C4-2B (cell line): ENCODE data around the gene CDKAL1.

ENCODE experiments used
- H3K27ac ChIP-seq: fragments of 450-650 bp; 2 replicates; pipeline ENCODE4 v1.5.1; 2017
- ZFX ChIP-seq: fragments of 450-650 bp; IDR thresholded peaks from 2 replicates; pipeline ENCODE4 v1.6.1; 2017
- TF ChIP-seq, protein P1 (sequence below): fragments of 450-650 bp; conservative IDR thresholded peaks from 2 replicates; pipeline ENCODE4 v1.5.1; 2017; ENCODE audit warnings: mild to moderate bottlenecking

Gene CDKAL1

DNA sequence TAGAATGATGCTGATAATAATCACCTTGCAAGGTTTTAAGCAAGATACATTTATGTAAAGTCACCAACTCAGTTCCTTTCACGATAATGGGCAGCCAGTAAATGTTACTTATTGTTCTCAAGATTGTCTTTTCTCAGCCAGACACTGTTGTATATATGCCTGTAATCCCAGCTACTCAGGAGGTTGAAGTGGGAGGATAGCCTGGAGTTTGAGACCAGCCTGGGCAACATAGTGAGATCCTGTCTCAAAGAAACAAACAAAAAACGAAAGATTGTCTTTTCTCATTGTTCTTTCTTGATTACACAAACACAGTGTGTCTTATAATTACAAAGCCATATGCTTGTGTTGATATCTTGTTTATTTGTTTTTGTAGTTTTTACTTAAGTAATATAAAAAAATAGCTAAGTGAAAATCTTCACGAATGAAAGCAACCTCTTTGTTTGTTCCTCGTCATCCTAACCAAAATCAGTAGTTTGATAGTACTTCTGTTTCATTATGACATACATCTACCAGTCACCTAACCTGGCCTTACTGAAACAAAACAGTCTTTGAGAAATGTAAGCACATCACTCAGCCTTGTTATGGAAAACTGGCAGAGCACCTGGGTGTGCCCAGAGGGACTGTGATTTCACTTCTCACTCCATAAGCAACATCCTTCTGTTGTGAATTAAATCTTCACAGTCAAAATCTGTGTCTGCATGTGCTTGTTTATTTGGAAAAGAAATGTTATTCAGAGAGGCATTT is 623.1 kb downstream of the CDKAL1 start:
- TF ChIP-seq, protein P1, sequence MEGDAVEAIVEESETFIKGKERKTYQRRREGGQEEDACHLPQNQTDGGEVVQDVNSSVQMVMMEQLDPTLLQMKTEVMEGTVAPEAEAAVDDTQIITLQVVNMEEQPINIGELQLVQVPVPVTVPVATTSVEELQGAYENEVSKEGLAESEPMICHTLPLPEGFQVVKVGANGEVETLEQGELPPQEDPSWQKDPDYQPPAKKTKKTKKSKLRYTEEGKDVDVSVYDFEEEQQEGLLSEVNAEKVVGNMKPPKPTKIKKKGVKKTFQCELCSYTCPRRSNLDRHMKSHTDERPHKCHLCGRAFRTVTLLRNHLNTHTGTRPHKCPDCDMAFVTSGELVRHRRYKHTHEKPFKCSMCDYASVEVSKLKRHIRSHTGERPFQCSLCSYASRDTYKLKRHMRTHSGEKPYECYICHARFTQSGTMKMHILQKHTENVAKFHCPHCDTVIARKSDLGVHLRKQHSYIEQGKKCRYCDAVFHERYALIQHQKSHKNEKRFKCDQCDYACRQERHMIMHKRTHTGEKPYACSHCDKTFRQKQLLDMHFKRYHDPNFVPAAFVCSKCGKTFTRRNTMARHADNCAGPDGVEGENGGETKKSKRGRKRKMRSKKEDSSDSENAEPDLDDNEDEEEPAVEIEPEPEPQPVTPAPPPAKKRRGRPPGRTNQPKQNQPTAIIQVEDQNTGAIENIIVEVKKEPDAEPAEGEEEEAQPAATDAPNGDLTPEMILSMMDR, result no peak
- TF ChIP-seq ZFX, result no peak
- no peak overlapping the region for H3K27ac ChIP-seq

DNA sequence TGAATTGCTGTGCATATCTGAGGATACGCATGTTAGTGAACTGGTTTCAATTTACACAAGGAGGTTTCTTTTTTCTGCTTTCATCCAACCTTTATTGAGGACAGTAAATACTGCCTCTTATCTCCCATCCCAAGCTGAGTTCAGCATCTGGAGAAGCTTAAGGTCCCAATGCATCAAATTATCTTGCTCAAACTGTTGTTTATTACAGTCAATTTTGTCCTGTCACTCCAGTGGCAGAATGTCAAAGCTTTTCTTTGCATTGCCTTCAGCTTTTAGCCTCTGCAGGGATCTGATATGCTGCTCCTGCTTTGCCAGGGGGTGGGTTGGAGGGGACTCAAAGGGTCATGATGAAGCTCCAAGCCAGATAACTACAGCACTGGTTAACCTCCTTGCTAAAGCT is 623.9 kb downstream of the CDKAL1 start:
- H3K27ac ChIP-seq, result no peak overlapping the region
- TF ChIP-seq, protein P1, result no peak
- no peak for TF ChIP-seq ZFX

DNA sequence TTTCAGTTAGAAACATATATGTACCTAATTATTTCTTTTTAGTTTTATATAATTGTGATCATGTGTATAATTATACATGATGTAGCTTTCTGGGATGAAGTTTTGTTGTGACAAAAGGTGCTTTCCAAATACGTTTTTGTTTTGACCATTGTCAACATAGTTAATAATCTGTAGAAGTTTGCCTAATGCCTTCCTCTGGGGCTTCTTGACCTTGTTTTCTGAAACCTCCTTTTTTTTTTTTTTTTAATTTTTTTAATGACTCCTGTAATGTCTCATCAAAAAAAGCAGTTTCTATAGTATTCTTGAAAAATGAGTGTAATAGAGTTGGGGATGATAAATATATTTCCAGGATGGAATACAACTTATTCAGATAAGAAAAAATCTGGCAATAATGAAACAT is 624.6 kb downstream of the CDKAL1 start:
- TF ChIP-seq, protein P1, result no peak
- H3K27ac ChIP-seq, result no peak overlapping the region

DNA sequence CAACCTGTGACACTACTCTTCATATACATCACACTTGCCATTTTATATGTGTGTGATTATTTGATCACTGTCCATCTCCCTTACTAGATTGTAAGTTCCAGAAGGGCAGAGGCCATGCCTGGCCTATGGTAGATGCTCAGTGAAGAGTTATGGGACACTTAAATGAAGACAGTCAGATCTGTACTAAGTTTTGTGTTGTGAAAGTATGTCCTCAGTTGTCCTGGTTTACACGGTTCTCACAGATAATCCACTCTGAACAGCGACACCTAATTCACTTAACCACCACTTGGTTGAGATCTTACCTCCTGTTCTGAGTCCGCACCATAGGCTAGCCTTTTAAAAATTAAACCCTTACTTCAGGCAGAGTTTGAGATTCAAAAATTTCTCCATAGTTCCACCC is 625.2 kb downstream of the CDKAL1 start:
- TF ChIP-seq, protein P1, result no peak
- no peak for TF ChIP-seq ZFX
- H3K27ac ChIP-seq, result no peak overlapping the region

DNA sequence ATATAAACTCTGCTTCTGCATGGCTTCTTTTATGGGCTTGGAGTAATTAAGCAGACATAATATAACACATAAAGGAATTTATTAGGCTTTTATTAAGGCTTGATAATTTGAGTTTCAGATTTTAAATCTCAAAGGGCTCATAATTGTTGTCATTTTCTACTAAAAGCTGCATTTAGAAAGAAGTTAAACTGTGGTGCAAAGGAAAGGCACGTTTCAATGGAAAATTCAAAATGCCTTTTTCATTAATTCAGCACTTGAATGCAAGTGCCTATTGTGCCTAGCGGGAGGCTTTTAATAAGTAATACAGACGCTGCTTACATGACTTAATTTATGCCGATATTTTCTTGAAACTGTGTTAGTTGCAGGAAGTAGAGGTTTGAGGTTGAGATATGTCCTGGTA is 627.5 kb downstream of the CDKAL1 start:
- H3K27ac ChIP-seq, result no peak overlapping the region
- TF ChIP-seq, protein P1, result no peak
- no peak for TF ChIP-seq ZFX

DNA sequence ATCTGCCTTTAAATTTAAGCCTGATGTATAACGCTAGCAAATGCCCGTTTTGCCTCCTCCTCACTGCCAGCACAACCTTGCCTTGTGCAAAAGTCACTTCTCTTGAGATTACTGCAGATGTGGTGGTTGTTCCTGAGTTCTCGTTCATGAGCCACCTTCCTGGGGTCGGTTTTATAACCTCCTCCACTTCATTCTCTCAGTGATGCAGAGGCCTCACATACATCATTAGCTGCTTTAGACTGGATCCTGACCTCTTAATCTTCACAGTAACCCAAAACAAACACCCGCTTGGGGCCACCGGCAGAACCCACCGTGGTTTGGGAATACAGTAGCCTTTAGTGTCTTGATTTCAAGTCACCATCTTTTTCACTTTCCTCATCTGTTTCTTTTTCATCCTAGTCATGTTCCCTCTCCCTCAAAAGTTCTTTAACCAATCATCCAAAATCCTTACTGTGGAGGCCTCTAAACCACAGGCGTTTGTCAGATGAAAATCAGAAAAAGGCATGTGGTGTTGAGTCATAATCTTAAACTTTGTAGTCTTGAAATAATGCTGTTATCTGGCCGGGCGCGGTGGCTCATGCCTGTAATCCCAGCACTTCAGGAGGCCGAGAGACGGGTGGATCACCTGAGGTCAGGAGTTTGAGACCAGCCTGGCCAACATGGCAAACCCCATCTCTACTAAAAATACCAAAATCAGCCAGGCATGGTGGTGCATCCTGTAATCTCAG is 629.0 kb downstream of the CDKAL1 start:
- TF ChIP-seq ZFX, result no peak
- TF ChIP-seq, protein P1, result no peak

DNA sequence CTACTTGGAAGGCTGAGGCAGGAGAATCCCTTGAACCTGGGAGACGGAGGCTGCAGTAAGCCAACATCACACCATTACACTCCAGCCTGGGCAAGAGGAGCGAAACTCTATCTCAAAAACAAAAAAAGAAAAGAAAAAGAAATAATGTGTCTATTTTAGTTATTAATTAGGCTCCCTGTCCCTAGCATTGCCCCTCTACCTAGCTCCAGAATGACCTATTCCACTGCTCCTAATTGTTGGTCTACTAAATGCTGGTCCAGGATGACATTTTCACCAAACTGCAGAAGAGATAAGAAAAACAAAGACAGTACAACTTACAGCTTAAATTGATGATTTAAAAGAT is 629.6 kb downstream of the CDKAL1 start:
- H3K27ac ChIP-seq, result no peak overlapping the region
- no peak for TF ChIP-seq ZFX
- TF ChIP-seq, protein P1, result no peak

More for the DNA sequence above, 629.0 kb downstream of the CDKAL1 start:
- H3K27ac ChIP-seq, result no peak overlapping the region
